Measurements from ENCODE around the gene POMC.

GRCh38 chr2:25151718-25152117 lies 16.7 kb downstream of the POMC start:
- TF ChIP-seq CTCF (IDR thresholded peaks at IDR 0.05): no peak
- no peak for TF ChIP-seq POLR2A (IDR thresholded peaks at IDR 0.05)
